OCI-LY1 (cell line): ENCODE data around the gene DYSF.

Experiments
- H2AFZ ChIP-seq: fragments of 200-600 bp; sonication (generic), shearing (Covaris generic); 2 replicates; pipeline ENCODE4 v1.6.0; 2014; ENCODE audit warnings: antibody characterized with exemption, mild to moderate bottlenecking, low read length
- H3F3A ChIP-seq: fragments of 200-600 bp; sonication (generic), shearing (Covaris generic); 2 replicates; pipeline ENCODE4 v1.6.0; 2014; ENCODE audit warnings: mild to moderate bottlenecking, antibody characterized with exemption, low read length, moderate library complexity; ENCODE audit not compliant: insufficient read depth
- H3K27ac ChIP-seq: fragments of 200-600 bp; sonication (generic); 2 replicates; pipeline ENCODE4 v1.5.1; 2014; ENCODE audit warnings: low read length, mixed run types, mild to moderate bottlenecking, low read depth; ENCODE audit not compliant: poor library complexity, severe bottlenecking
- H3K27me3 ChIP-seq: fragments of 200-600 bp; sonication (generic); 2 replicates; pipeline ENCODE4 v1.6.0; 2014; ENCODE audit warnings: antibody characterized with exemption, mild to moderate bottlenecking, low read length, moderate library complexity; ENCODE audit not compliant: insufficient read depth
- H3K36me3 ChIP-seq: fragments of 200-600 bp; sonication (generic); 2 replicates; pipeline ENCODE4 v1.6.1; 2014; ENCODE audit warnings: mild to moderate bottlenecking, antibody characterized with exemption, low read length, moderate library complexity, mixed read lengths; ENCODE audit not compliant: insufficient read depth
- H3K4me1 ChIP-seq: fragments of 200-600 bp; sonication (generic); 2 replicates; pipeline ENCODE4 v1.5.1; 2014; ENCODE audit warnings: mild to moderate bottlenecking, low read length, moderate library complexity; ENCODE audit not compliant: insufficient read depth, severe bottlenecking
- H3K4me2 ChIP-seq: fragments of 200-600 bp; sonication (generic), shearing (Covaris generic); 2 replicates; pipeline ENCODE4 v1.6.1; 2014; ENCODE audit warnings: low read length
- H3K4me3 ChIP-seq: fragments of 200-600 bp; sonication (generic); 2 replicates; pipeline ENCODE4 v1.5.1; 2014; ENCODE audit warnings: low read length, low read depth, mild to moderate bottlenecking, mixed read lengths; ENCODE audit not compliant: poor library complexity, severe bottlenecking
- H3K79me2 ChIP-seq: fragments of 200-600 bp; shearing (Covaris generic); 2 replicates; pipeline ENCODE4 v1.6.1; 2016; ENCODE audit warnings: mixed run types, low read length, mixed read lengths; ENCODE audit not compliant: insufficient read depth
- H3K9ac ChIP-seq: fragments of 200-600 bp; sonication (generic), shearing (Covaris generic); 2 replicates; pipeline ENCODE4 v1.6.1; 2014; ENCODE audit warnings: mild to moderate bottlenecking, low read length, mixed read lengths
- H3K9me2 ChIP-seq: fragments of 200-600 bp; sonication (generic), shearing (Covaris generic); 2 replicates; pipeline ENCODE4 v1.6.1; 2014; ENCODE audit warnings: low read depth, mild to moderate bottlenecking, low read length, mixed read lengths
- H3K9me3 ChIP-seq: fragments of 200-600 bp; shearing (Covaris generic); 2 replicates; pipeline ENCODE4 v1.6.1; 2014; ENCODE audit warnings: low read length, mixed read lengths
- H4K20me1 ChIP-seq: fragments of 200-600 bp; sonication (generic), shearing (Covaris generic); 2 replicates; pipeline ENCODE4 v1.6.0; 2016; ENCODE audit warnings: mild to moderate bottlenecking, low read length; ENCODE audit not compliant: insufficient read depth
- EZH2 ChIP-seq: fragments of 200-600 bp; sonication (generic), shearing (Covaris generic); IDR thresholded peaks from 2 replicates; pipeline ENCODE4 v1.8.0; 2017; ENCODE audit warnings: borderline replicate concordance, mixed run types, mild to moderate bottlenecking, antibody characterized with exemption, low read length, moderate library complexity, mixed read lengths
- TF ChIP-seq, protein P1 (sequence below): fragments of 200-600 bp; sonication (generic), shearing (Covaris generic); IDR thresholded peaks from 2 replicates; pipeline ENCODE4 v1.5.1; 2017; ENCODE audit warnings: mild to moderate bottlenecking, antibody characterized with exemption, low read length, moderate library complexity, mixed read lengths

Gene DYSF

DNA sequence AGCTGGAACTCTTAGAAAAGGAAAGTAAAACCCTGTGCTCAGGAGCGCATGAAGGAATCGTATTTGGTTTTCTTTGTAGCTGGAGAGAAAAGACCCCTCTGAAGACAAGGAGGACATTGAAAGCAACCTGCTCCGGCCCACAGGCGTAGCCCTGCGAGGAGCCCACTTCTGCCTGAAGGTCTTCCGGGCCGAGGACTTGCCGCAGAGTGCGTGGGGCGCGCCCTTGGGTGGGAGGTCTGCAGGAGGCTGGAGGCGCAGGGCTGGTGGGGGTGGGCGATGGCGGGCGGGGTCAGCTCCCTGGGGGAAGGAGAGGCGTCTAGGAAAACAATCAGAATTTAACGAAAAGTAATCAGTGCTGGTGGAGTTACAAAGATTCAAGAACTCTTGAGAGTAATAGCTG, 72.8 kb downstream of the DYSF start:
- Histone ChIP-seq H3F3A (no peaks in the 10 kb centered on the region), H3K4me3 (no peak overlapping the region), H3K4me2 (no peak overlapping the region), H2AFZ (no peak overlapping the region), H4K20me1 (no peaks in the 10 kb centered on the region), H3K9ac (no peak overlapping the region), H3K9me3 (no peaks in the 10 kb centered on the region), H3K36me3 (no peaks in the 10 kb centered on the region), H3K4me1 (no peaks in the 10 kb centered on the region), H3K27me3 (no peaks in the 10 kb centered on the region), H3K9me2 (no peaks in the 10 kb centered on the region), H3K27ac (no peak overlapping the region), H3K79me2 (no peaks in the 10 kb centered on the region)
- TF ChIP-seq, protein P1, sequence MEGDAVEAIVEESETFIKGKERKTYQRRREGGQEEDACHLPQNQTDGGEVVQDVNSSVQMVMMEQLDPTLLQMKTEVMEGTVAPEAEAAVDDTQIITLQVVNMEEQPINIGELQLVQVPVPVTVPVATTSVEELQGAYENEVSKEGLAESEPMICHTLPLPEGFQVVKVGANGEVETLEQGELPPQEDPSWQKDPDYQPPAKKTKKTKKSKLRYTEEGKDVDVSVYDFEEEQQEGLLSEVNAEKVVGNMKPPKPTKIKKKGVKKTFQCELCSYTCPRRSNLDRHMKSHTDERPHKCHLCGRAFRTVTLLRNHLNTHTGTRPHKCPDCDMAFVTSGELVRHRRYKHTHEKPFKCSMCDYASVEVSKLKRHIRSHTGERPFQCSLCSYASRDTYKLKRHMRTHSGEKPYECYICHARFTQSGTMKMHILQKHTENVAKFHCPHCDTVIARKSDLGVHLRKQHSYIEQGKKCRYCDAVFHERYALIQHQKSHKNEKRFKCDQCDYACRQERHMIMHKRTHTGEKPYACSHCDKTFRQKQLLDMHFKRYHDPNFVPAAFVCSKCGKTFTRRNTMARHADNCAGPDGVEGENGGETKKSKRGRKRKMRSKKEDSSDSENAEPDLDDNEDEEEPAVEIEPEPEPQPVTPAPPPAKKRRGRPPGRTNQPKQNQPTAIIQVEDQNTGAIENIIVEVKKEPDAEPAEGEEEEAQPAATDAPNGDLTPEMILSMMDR: no peak
- no peak for TF ChIP-seq EZH2

GRCh38 chr2:71526975-71527374, 73.6 kb downstream of the DYSF start:
- Histone ChIP-seq H3K36me3 (no peaks in the 10 kb centered on the region), H4K20me1 (no peaks in the 10 kb centered on the region), H2AFZ (no peak overlapping the region), H3K4me2 (no peak overlapping the region), H3K9me3 (no peaks in the 10 kb centered on the region), H3K27ac (no peak overlapping the region), H3F3A (no peaks in the 10 kb centered on the region), H3K9me2 (no peaks in the 10 kb centered on the region), H3K4me1 (no peaks in the 10 kb centered on the region), H3K4me3 (no peak overlapping the region), H3K27me3 (no peaks in the 10 kb centered on the region), H3K9ac (no peak overlapping the region), H3K79me2 (no peaks in the 10 kb centered on the region)
- TF ChIP-seq, protein P1: no peak
- no peak for TF ChIP-seq EZH2

- Histone ChIP-seq H3K27ac (no peak overlapping the region), H3K9ac (no peak overlapping the region), H3F3A (no peaks in the 10 kb centered on the region), H3K4me1 (no peaks in the 10 kb centered on the region), H3K9me2 (no peaks in the 10 kb centered on the region), H3K9me3 (no peaks in the 10 kb centered on the region), H2AFZ (no peak overlapping the region), H3K4me2 (no peak overlapping the region), H4K20me1 (no peaks in the 10 kb centered on the region), H3K36me3 (no peaks in the 10 kb centered on the region), H3K4me3 (no peak overlapping the region), H3K79me2 (no peaks in the 10 kb centered on the region), H3K27me3 (no peaks in the 10 kb centered on the region)
- TF ChIP-seq EZH2: no peak
- TF ChIP-seq, protein P1: no peak
Measured at GRCh38 chr2:71528131-71528591, 74.8 kb downstream of the DYSF start.
